Loucy (cell line): ENCODE measurements around the gene FAM83B.

Experiments
- H2AFZ ChIP-seq: fragments of 200-600 bp; sonication (generic); 2 replicates; pipeline ENCODE4 v1.6.0; 2016; ENCODE audit warnings: antibody characterized with exemption, mild to moderate bottlenecking, low read length, moderate library complexity
- H3F3A ChIP-seq: fragments of 200-600 bp; 2 replicates; pipeline ENCODE4 v1.6.0; 2016; ENCODE audit warnings: antibody characterized with exemption, low read depth, mild to moderate bottlenecking
- H3K27me3 ChIP-seq: fragments of 200-600 bp; sonication (generic); 2 replicates; pipeline ENCODE4 v1.6.1; 2014; ENCODE audit warnings: low read length, mild to moderate bottlenecking; ENCODE audit not compliant: insufficient read depth, poor library complexity, severe bottlenecking
- H3K36me3 ChIP-seq: fragments of 200-600 bp; sonication (generic); 2 replicates; pipeline ENCODE4 v1.6.1; 2016; ENCODE audit warnings: low read length; ENCODE audit not compliant: insufficient read depth
- H3K4me1 ChIP-seq: fragments of 200-600 bp; sonication (generic); 2 replicates; pipeline ENCODE4 v1.5.1; 2014; ENCODE audit warnings: low read length, mild to moderate bottlenecking; ENCODE audit not compliant: insufficient read depth, poor library complexity, severe bottlenecking
- H3K4me2 ChIP-seq: fragments of 200-600 bp; sonication (generic); 2 replicates; pipeline ENCODE4 v1.6.0; 2014; ENCODE audit warnings: antibody characterized with exemption, low read length, low read depth, mild to moderate bottlenecking; ENCODE audit not compliant: poor library complexity, severe bottlenecking
- H3K4me3 ChIP-seq: fragments of 200-600 bp; sonication (generic); 2 replicates; pipeline ENCODE4 v1.5.1; 2014; ENCODE audit warnings: low read length, mild to moderate bottlenecking, mixed read lengths; ENCODE audit not compliant: poor library complexity, severe bottlenecking
- H3K79me2 ChIP-seq: fragments of 200-600 bp; sonication (generic); 2 replicates; pipeline ENCODE4 v1.6.1; 2014; ENCODE audit warnings: low read length; ENCODE audit not compliant: insufficient read depth
- H3K9ac ChIP-seq: fragments of 200-600 bp; sonication (generic); 2 replicates; pipeline ENCODE4 v1.6.0; 2014; ENCODE audit warnings: mild to moderate bottlenecking, low read depth, low read length, moderate library complexity; ENCODE audit not compliant: poor library complexity, severe bottlenecking
- H3K9me2 ChIP-seq: fragments of 200-600 bp; sonication (generic); replicated peaks from 2 replicates; pipeline ENCODE4 v1.6.1; 2016; ENCODE audit warnings: low read depth, low read length, mixed read lengths
- H3K9me3 ChIP-seq: fragments of 200-600 bp; sonication (generic); 2 replicates; pipeline ENCODE4 v1.6.1; 2014; ENCODE audit warnings: mild to moderate bottlenecking, antibody characterized with exemption, low read length, low read depth; ENCODE audit not compliant: insufficient read depth
- H4K20me1 ChIP-seq: fragments of 200-600 bp; sonication (generic); 2 replicates; pipeline ENCODE4 v1.6.0; 2014; ENCODE audit warnings: antibody characterized with exemption, low read length, mild to moderate bottlenecking; ENCODE audit not compliant: insufficient read depth, poor library complexity, severe bottlenecking
- EZH2phosphoT487 ChIP-seq: fragments of 200-600 bp; IDR thresholded peaks from 2 replicates; pipeline ENCODE4 v1.6.1; 2018; ENCODE audit warnings: antibody characterized with exemption, mild to moderate bottlenecking, moderate library complexity, borderline replicate concordance
- TF ChIP-seq, protein P1 (sequence below): fragments of 200-600 bp; sonication (generic); conservative IDR thresholded peaks from 2 replicates; pipeline ENCODE4 v1.5.1; 2014; ENCODE audit warnings: mild to moderate bottlenecking, antibody characterized with exemption, low read length

The FAM83B gene

DNA sequence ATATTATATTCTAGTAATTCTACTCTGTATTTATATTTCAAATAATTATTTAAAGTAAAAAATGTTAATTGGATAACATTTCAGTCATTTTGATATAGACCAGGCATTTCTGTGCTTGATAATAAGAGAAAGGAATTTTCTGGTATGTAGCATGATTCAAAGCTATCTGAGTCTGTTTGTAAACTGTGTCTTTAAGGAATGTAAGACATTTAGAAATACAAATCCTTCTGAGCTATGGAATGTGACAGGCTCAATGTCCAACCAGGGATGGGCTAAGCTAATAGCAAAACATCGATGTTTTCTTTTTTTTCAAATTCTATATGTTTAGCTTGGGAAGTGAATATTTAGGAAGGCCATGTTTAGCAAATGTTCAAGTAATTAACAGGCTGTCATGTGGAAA lies 41.5 kb upstream of the FAM83B start:
- Histone ChIP-seq H3K9me3 (no peaks in the 10 kb centered on the region), H3K9ac (no peak overlapping the region), H4K20me1 (no peaks in the 10 kb centered on the region), H3K36me3 (no peaks in the 10 kb centered on the region), H3K4me2 (no peak overlapping the region), H2AFZ (no peak overlapping the region), H3F3A (no peaks in the 10 kb centered on the region), H3K4me3 (no peak overlapping the region), H3K27me3 (no peaks in the 10 kb centered on the region), H3K79me2 (no peaks in the 10 kb centered on the region), H3K9me2 (no peaks in the 10 kb centered on the region), H3K4me1 (no peaks in the 10 kb centered on the region)
- no peak for TF ChIP-seq EZH2phosphoT487
- TF ChIP-seq, protein P1, sequence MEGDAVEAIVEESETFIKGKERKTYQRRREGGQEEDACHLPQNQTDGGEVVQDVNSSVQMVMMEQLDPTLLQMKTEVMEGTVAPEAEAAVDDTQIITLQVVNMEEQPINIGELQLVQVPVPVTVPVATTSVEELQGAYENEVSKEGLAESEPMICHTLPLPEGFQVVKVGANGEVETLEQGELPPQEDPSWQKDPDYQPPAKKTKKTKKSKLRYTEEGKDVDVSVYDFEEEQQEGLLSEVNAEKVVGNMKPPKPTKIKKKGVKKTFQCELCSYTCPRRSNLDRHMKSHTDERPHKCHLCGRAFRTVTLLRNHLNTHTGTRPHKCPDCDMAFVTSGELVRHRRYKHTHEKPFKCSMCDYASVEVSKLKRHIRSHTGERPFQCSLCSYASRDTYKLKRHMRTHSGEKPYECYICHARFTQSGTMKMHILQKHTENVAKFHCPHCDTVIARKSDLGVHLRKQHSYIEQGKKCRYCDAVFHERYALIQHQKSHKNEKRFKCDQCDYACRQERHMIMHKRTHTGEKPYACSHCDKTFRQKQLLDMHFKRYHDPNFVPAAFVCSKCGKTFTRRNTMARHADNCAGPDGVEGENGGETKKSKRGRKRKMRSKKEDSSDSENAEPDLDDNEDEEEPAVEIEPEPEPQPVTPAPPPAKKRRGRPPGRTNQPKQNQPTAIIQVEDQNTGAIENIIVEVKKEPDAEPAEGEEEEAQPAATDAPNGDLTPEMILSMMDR = no peak

DNA sequence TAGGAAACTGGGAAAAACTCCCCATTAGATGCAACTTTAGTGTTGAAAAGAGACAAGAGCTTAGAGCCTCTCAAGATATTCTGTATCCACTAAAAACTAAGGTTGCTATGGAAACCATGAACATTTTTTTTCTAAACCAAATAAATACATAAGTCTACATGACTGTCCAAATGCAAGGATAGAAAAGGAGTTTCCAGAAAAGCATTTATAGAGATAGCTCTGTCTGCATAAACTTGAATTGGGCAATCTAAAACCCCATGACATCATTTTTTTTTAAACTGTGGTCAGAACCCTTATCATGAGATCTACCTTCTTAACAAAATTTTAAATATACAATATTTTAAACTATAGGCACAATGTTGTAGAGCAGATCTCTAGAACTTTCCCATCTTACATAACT lies 36.4 kb upstream of the FAM83B start:
- TF ChIP-seq, protein P1 = no peak
- no peak for TF ChIP-seq EZH2phosphoT487

DNA sequence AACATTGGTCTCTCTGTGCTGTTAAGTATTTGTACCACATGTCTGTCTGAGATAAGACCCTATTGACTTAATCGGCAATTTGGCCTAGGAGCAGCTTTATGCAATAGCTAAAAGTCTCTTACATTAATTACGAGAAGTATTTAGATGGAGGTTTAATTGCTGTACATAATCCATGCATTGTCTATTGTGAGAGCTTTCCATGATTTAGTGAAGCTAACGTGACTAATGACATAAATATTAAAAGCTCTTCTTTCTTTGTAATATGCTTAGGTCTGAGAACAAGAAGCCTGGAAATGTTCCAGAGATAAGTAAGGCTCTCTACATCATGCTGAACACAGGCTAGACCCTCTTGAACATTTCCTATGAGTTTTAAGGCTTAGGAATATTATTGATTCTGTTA lies 32.7 kb upstream of the FAM83B start:
- Histone ChIP-seq H3K4me2 (no peak overlapping the region), H3K4me3 (no peak overlapping the region), H4K20me1 (no peaks in the 10 kb centered on the region), H2AFZ (no peak overlapping the region), H3K9ac (no peak overlapping the region), H3K36me3 (no peaks in the 10 kb centered on the region), H3K27me3 (no peaks in the 10 kb centered on the region), H3K9me2 (no peaks in the 10 kb centered on the region), H3K79me2 (no peaks in the 10 kb centered on the region), H3K9me3 (no peaks in the 10 kb centered on the region), H3F3A (no peaks in the 10 kb centered on the region), H3K4me1 (no peaks in the 10 kb centered on the region)
- TF ChIP-seq, protein P1 = no peak
- no peak for TF ChIP-seq EZH2phosphoT487

More for the DNA sequence above, 36.4 kb upstream of the FAM83B start:
- no peak overlapping the region for H3K4me3 ChIP-seq
- H3K4me1 ChIP-seq = no peaks in the 10 kb centered on the region
- no peaks in the 10 kb centered on the region for H3K36me3 ChIP-seq
- no peaks in the 10 kb centered on the region for H3F3A ChIP-seq
- H3K9me3 ChIP-seq = no peaks in the 10 kb centered on the region
- H4K20me1 ChIP-seq = no peaks in the 10 kb centered on the region
- no peak overlapping the region for H3K4me2 ChIP-seq
- H2AFZ ChIP-seq = no peak overlapping the region
- H3K9ac ChIP-seq = no peak overlapping the region
- no peaks in the 10 kb centered on the region for H3K79me2 ChIP-seq
- no peaks in the 10 kb centered on the region for H3K27me3 ChIP-seq
- H3K9me2 ChIP-seq = no peaks in the 10 kb centered on the region
